ENCODE data around the gene XRCC3.
"Not testable (repeated sequence)": the region's sequence is repeated elsewhere in the genome, so short reads cannot be mapped to it uniquely, and the experiment has no call there.

- TF ChIP-seq CTCF, POLR2A (IDR thresholded peaks at IDR 0.05): not testable (repeated sequence)
These were observed 23.6 kb downstream of the XRCC3 start for GRCh38 chr14:103691655-103692054.

Measured in lower leg skin (tissue), 3 donors.